Measurements from ENCODE around the gene CFAP157.

- TF ChIP-seq POLR2A (IDR thresholded peaks at IDR 0.05) (no peak), POLR2AphosphoS5 (IDR thresholded peaks at IDR 0.05; ENCODE audit: insufficient read depth in 1 of 2, low read depth in 1 of 2) (no peak)
Measured at GRCh38 chr9:127739614-127740330, 33.0 kb downstream of the CFAP157 start.

All from vagina (tissue), 2 donors.